ENCODE measurements around the gene SLC35F4.

DNA sequence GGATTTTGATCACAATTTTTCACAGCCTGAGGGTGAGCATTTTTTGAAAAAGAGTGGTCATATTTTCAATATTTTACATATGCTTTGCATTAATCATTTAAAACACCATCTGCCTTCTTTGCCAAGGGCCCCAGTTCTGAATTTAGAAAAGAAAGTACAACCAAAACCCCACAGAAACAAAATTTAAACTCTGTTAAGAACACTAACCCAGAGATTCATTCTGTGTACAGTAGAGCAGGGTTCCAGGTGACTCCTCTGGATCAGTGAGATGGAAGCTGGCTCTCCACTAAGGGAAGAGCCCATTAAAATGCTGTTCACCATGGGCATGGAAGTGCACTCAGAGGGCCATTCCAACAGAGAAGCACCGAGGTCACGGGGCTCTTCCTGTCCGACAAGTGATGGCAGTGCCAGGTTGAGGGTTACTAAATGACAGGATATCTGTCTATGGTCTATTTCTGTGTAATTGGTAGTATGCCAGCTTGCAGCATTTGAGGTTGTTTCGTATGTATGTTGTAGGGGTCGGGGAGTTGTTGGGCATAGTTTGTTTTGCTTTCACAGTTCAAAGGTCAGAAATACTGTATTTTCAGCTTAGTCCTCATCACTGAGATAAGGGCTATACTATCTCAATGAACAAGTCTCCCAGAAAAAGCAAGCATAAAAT is 95.9 kb downstream of the SLC35F4 start:
- TF ChIP-seq, protein P1, sequence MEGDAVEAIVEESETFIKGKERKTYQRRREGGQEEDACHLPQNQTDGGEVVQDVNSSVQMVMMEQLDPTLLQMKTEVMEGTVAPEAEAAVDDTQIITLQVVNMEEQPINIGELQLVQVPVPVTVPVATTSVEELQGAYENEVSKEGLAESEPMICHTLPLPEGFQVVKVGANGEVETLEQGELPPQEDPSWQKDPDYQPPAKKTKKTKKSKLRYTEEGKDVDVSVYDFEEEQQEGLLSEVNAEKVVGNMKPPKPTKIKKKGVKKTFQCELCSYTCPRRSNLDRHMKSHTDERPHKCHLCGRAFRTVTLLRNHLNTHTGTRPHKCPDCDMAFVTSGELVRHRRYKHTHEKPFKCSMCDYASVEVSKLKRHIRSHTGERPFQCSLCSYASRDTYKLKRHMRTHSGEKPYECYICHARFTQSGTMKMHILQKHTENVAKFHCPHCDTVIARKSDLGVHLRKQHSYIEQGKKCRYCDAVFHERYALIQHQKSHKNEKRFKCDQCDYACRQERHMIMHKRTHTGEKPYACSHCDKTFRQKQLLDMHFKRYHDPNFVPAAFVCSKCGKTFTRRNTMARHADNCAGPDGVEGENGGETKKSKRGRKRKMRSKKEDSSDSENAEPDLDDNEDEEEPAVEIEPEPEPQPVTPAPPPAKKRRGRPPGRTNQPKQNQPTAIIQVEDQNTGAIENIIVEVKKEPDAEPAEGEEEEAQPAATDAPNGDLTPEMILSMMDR (IDR thresholded peaks at IDR 0.05; ENCODE audit: extremely low read depth in 1 of 2, insufficient read depth in 1 of 2, low read depth in 1 of 2, low read length in 2 of 2), result no peak
- TF ChIP-seq POLR2AphosphoS5 (IDR thresholded peaks at IDR 0.05; ENCODE audit: insufficient read depth, low read depth, low read length) (no peak), POLR2A (IDR thresholded peaks at IDR 0.05; ENCODE audit: low read depth, low read length) (no peak), EZH2 (IDR thresholded peaks at IDR 0.05; ENCODE audit: borderline replicate concordance, low read depth, low read length, severe bottlenecking) (no peak), JUN (IDR thresholded peaks at IDR 0.05; ENCODE audit: borderline replicate concordance, insufficient read depth, insufficient read length, low read depth) (no peak)
- TF ChIP-seq, protein P2, sequence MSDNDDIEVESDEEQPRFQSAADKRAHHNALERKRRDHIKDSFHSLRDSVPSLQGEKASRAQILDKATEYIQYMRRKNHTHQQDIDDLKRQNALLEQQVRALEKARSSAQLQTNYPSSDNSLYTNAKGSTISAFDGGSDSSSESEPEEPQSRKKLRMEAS (IDR thresholded peaks at IDR 0.05; ENCODE audit: insufficient read depth, insufficient read length), result no peak

All from endothelial cell of umbilical vein (primary cell).